CD4-positive, alpha-beta memory T cell (primary cell): ENCODE results near the gene ANKRD11. TPM values are rescaled to one million over a fixed set of nuclear protein-coding genes. Genes with fewer than 3 reads are reported as not detected.
A peak's percentile ranks its signal among the peaks of the same experiment; 100 is the strongest.
"Not testable (repeated sequence)": the region's sequence is repeated elsewhere in the genome, so short reads cannot be mapped to it uniquely, and the experiment has no call there.

Experiments
- CTCF ChIA-PET: fragments of 350-600 bp; sonication (Branson Sonifier 250); formaldehyde crosslinking; loops from one replicate; lab custom pipeline; 2021; ENCODE audit warnings: inconsistent platforms; ENCODE audit not compliant: partially characterized antibody; lab: Charles Lee
- POLR2A ChIA-PET: fragments of 350-600 bp; sonication (Branson Sonifier 250); formaldehyde crosslinking; loops from one replicate; lab custom pipeline; 2021; ENCODE audit not compliant: partially characterized antibody; lab: Charles Lee
- DNase-seq, 5 donors: peaks; one replicate each; pipeline versions ENCODE4 v3.0.0 to v3.0.0-alpha.2; 2020 to 2022; ENCODE audit warnings: mixed read lengths in 1 of 5
- H3K27ac ChIP-seq: one replicate; pipeline ENCODE4 v1.7.0; 2013; ENCODE audit warnings: low read depth, low read length
- H3K27me3 ChIP-seq: 2 replicates; pipeline ENCODE4 v1.7.0; 2013; ENCODE audit warnings: mild to moderate bottlenecking, low read length, moderate library complexity; ENCODE audit not compliant: insufficient read depth
- H3K36me3 ChIP-seq: 2 replicates; pipeline ENCODE4 v1.7.0; 2013; ENCODE audit warnings: mild to moderate bottlenecking, low read length, moderate library complexity; ENCODE audit not compliant: insufficient read depth
- H3K4me1 ChIP-seq: 2 replicates; pipeline ENCODE4 v1.7.0; 2013; ENCODE audit warnings: mild to moderate bottlenecking, low read length, moderate library complexity; ENCODE audit not compliant: insufficient read depth
- H3K4me3 ChIP-seq, 2 donors: one replicate each; pipeline ENCODE4 v1.7.0; 2013; ENCODE audit warnings: low read length in 2 of 2, mild to moderate bottlenecking in 1 of 2
- H3K9me3 ChIP-seq, 2 donors: one replicate each; pipeline ENCODE4 v1.7.0; 2013; ENCODE audit warnings: low read length in 2 of 2, control low read depth in 1 of 2; ENCODE audit not compliant: control insufficient read depth in 1 of 2
- H3K27ac Mint-ChIP-seq, 7 donors: one replicate each; pipeline ENCODE4 v1.8.0; 2020 to 2021; ENCODE audit warnings: mixed read lengths in 7 of 7, mild to moderate bottlenecking in 6 of 7, inconsistent platforms in 3 of 7, moderate library complexity in 3 of 7
- H3K27me3 Mint-ChIP-seq, 2 donors: one replicate each; pipeline ENCODE4 v1.8.0; 2020 to 2021; ENCODE audit warnings: mixed read lengths in 2 of 2
- H3K36me3 Mint-ChIP-seq, 2 donors: one replicate each; pipeline ENCODE4 v1.8.0; 2020 to 2021; ENCODE audit warnings: mixed read lengths in 2 of 2, inconsistent platforms in 1 of 2, mild to moderate bottlenecking in 1 of 2
- H3K4me1 Mint-ChIP-seq, 4 donors: one replicate each; pipeline ENCODE4 v1.8.0; 2020 to 2021; ENCODE audit warnings: mixed read lengths in 4 of 4, mild to moderate bottlenecking in 1 of 4
- H3K4me3 Mint-ChIP-seq, 8 donors: one replicate each; pipeline ENCODE4 v1.8.0; 2020 to 2021; ENCODE audit warnings: mixed read lengths in 8 of 8, mild to moderate bottlenecking in 7 of 8, moderate library complexity in 6 of 8, inconsistent platforms in 3 of 8
- H3K9me3 Mint-ChIP-seq, 8 donors: one replicate each; pipeline ENCODE4 v1.8.0; 2020 to 2021; ENCODE audit warnings: mixed read lengths in 8 of 8, mild to moderate bottlenecking in 5 of 8, inconsistent platforms in 3 of 8, moderate library complexity in 1 of 8
- intact Hi-C: fragments of 100-400 bp; cut with micrococcal nuclease; formaldehyde crosslinking; loops from one replicate; pipeline ENCODE4 v1.15.1; 2023
- polyA plus RNA-seq, 2 donors: library from polyadenylated mRNA; unstranded; fragments of 300-500 nt; fragmentation: Illumina TruSeq; gene quantifications; one replicate each; pipeline ENCODE4 v1.2.3, GENCODE V29; 2021
- total RNA-seq, 2 experiments: library from RNA; stranded (reverse); gene quantifications; one replicate each; pipeline ENCODE4 v1.2.3, GENCODE V29; 2021

The ANKRD11 gene
- total and polyA plus RNA-seq, 4 experiments from 2014 or later, result 3.9 to 246 (median 140) TPM

- no peaks in the 10 kb centered on the region for H3K27me3 ChIP-seq
- no peak for DNase-seq
- H3K4me1 Mint-ChIP-seq, result peaks cover 59 to 78% (median 69%) of the 10 kb centered on the region in 4 donors
- H3K27ac Mint-ChIP-seq, result peak overlapping the region; percentile 70 to 90 (median 76)
- ChIA-PET CTCF (interaction anchor here (0.7 kb wide), 1 partner anchor 32 kb away, joined by 3 read pairs; no protein-coding TSS in a partner anchor), POLR2A (interaction anchor here (0.8 to 1.0 kb wide), 2 partner anchors 15 to 109 kb away, joined by 3 read pairs; no protein-coding TSS in a partner anchor)
- no peaks in the 10 kb centered on the region for H3K9me3 ChIP-seq
- H3K4me3 ChIP-seq, result no peak overlapping the region
- intact Hi-C loops, result no loop called here
- H3K27ac ChIP-seq, result no peak overlapping the region
- H3K9me3 Mint-ChIP-seq, result no peaks in the 10 kb centered on the region
- H3K36me3 Mint-ChIP-seq, result peaks cover 17 to 42% of the 10 kb centered on the region in 2 donors
- H3K27me3 Mint-ChIP-seq, result no peaks in the 10 kb centered on the region
- H3K36me3 ChIP-seq, result peaks cover 11% of the 10 kb centered on the region
- peaks cover 82% of the 10 kb centered on the region for H3K4me1 ChIP-seq
- peak overlapping the region in 6 of 8 donors; percentile 43 to 66 (median 56) for H3K4me3 Mint-ChIP-seq
Measured at GRCh38 chr16:89423681-89424260, 66.6 kb downstream of the ANKRD11 start.

- H3K4me1 Mint-ChIP-seq, result peaks cover 62 to 85% (median 74%) of the 10 kb centered on the region in 4 donors
- POLR2A ChIA-PET, result interaction anchor here (0.5 to 1.2 kb wide), 4 partner anchors 15 to 108 kb away, joined by 3 to 4 read pairs (median 3); no protein-coding TSS in a partner anchor
Measured at GRCh38 chr16:89422905-89423630, 67.3 kb downstream of the ANKRD11 start.

GRCh38 chr16:89422527-89422904 is 67.8 kb downstream of the ANKRD11 start:
- intact Hi-C loops, result no loop called here
- H3K27me3 ChIP-seq, result no peaks in the 10 kb centered on the region
- H3K9me3 ChIP-seq, result no peaks in the 10 kb centered on the region
- Mint-ChIP-seq H3K4me3 (peak overlapping the region in 7 of 8 donors; percentile 43 to 76 (median 58)), H3K36me3 (peaks cover 21 to 51% of the 10 kb centered on the region in 2 donors), H3K9me3 (no peaks in the 10 kb centered on the region), H3K27me3 (no peaks in the 10 kb centered on the region), H3K4me1 (peaks cover 65 to 91% (median 78%) of the 10 kb centered on the region in 4 donors), H3K27ac (peak overlapping the region; percentile 19 to 93 (median 84))
- H3K36me3 ChIP-seq, result peaks cover 20% of the 10 kb centered on the region
- no peak for DNase-seq
- H3K4me3 ChIP-seq, result no peak overlapping the region
- H3K27ac ChIP-seq, result no peak overlapping the region
- POLR2A ChIA-PET, result interaction anchor here (0.5 to 1.2 kb wide), 3 partner anchors 15 to 94 kb away, joined by 3 to 4 read pairs (median 3); no protein-coding TSS in a partner anchor
- peaks cover 91% of the 10 kb centered on the region for H3K4me1 ChIP-seq
- CTCF ChIA-PET, result no interaction called here

More at GRCh38 chr16:89422905-89423630, 67.3 kb downstream of the ANKRD11 start:
- no peak overlapping the region for H3K4me3 ChIP-seq
- intact Hi-C loops, result no loop called here
- no peaks in the 10 kb centered on the region for H3K9me3 ChIP-seq
- CTCF ChIA-PET, result no interaction called here
- Mint-ChIP-seq H3K27me3 (no peaks in the 10 kb centered on the region), H3K27ac (peak overlapping the region; percentile 73 to 93 (median 88)), H3K4me3 (peak overlapping the region in 7 of 8 donors; percentile 43 to 76 (median 58)), H3K36me3 (peaks cover 21 to 47% of the 10 kb centered on the region in 2 donors), H3K9me3 (no peaks in the 10 kb centered on the region)
- peaks cover 87% of the 10 kb centered on the region for H3K4me1 ChIP-seq
- peak in 2 of 5 donors; percentile 22 to 76 for DNase-seq
- no peak overlapping the region for H3K27ac ChIP-seq
- no peaks in the 10 kb centered on the region for H3K27me3 ChIP-seq
- peaks cover 15% of the 10 kb centered on the region for H3K36me3 ChIP-seq

- H3K4me3 Mint-ChIP-seq, H3K9me3 ChIP-seq, H3K9me3 Mint-ChIP-seq, intact Hi-C loops, H3K27me3 ChIP-seq, CTCF ChIA-PET, H3K27ac ChIP-seq, H3K27ac Mint-ChIP-seq, H3K27me3 Mint-ChIP-seq, DNase-seq, H3K4me3 ChIP-seq: not testable (repeated sequence)
- Histone ChIP-seq H3K36me3 (peaks cover 21% of the 10 kb centered on the region), H3K4me1 (peaks cover 91% of the 10 kb centered on the region)
- H3K4me1 Mint-ChIP-seq, result peaks cover 60 to 90% (median 76%) of the 10 kb centered on the region in 4 donors
- POLR2A ChIA-PET, result interaction anchor here (2.0 kb wide), 1 partner anchor 12 kb away, joined by 7 read pairs; no protein-coding TSS in a partner anchor
- H3K36me3 Mint-ChIP-seq, result peaks cover 21 to 51% of the 10 kb centered on the region in 2 donors
Measured at GRCh38 chr16:89421300-89421699, 69.1 kb downstream of the ANKRD11 start.

GRCh38 chr16:89420204-89420603 is 70.2 kb downstream of the ANKRD11 start:
- H3K4me3 ChIP-seq, result no peak overlapping the region
- H3K27ac Mint-ChIP-seq, result peak overlapping the region in 6 of 7 donors; percentile 19 to 88 (median 74)
- peak overlapping the region in 5 of 8 donors; percentile 13 to 54 (median 27) for H3K4me3 Mint-ChIP-seq
- H3K27me3 Mint-ChIP-seq, result no peaks in the 10 kb centered on the region
- no peak overlapping the region for H3K27ac ChIP-seq
- peaks cover 54 to 89% (median 71%) of the 10 kb centered on the region in 4 donors for H3K4me1 Mint-ChIP-seq
- CTCF ChIA-PET, result interaction anchor here (0.9 kb wide), 1 partner anchor 16 kb away, joined by 3 read pairs; no protein-coding TSS in a partner anchor
- no peak for DNase-seq
- no peaks in the 10 kb centered on the region for H3K9me3 Mint-ChIP-seq
- peaks cover 12 to 47% of the 10 kb centered on the region in 2 donors for H3K36me3 Mint-ChIP-seq
- H3K36me3 ChIP-seq, result peaks cover 21% of the 10 kb centered on the region
- no peaks in the 10 kb centered on the region for H3K9me3 ChIP-seq
- H3K4me1 ChIP-seq, result peaks cover 86% of the 10 kb centered on the region
- POLR2A ChIA-PET, result interaction anchor here (0.9 to 2.0 kb wide), 4 partner anchors 9 to 104 kb away, joined by 3 to 7 read pairs (median 4); no protein-coding TSS in a partner anchor
- intact Hi-C loops, result no loop called here
- H3K27me3 ChIP-seq, result no peaks in the 10 kb centered on the region

GRCh38 chr16:89418352-89418751 is 72.0 kb downstream of the ANKRD11 start:
- peaks cover 87% of the 10 kb centered on the region for H3K4me1 ChIP-seq
- POLR2A ChIA-PET, result no interaction called here
- H3K27me3 ChIP-seq, result no peaks in the 10 kb centered on the region
- no peak for DNase-seq
- no peak overlapping the region for H3K4me3 ChIP-seq
- H3K36me3 Mint-ChIP-seq, result peaks cover 7 to 39% of the 10 kb centered on the region in 2 donors
- peaks cover 21% of the 10 kb centered on the region for H3K36me3 ChIP-seq
- no peaks in the 10 kb centered on the region for H3K9me3 Mint-ChIP-seq
- H3K27me3 Mint-ChIP-seq, result no peaks in the 10 kb centered on the region
- H3K27ac ChIP-seq, result no peak overlapping the region
- H3K27ac Mint-ChIP-seq, result peak overlapping the region in 4 of 7 donors; percentile 7 to 70 (median 26)
- H3K9me3 ChIP-seq, result no peaks in the 10 kb centered on the region
- CTCF ChIA-PET, result no interaction called here
- intact Hi-C loops, result no loop called here
- peak overlapping the region in 3 of 8 donors; percentile 2 to 13 (median 2) for H3K4me3 Mint-ChIP-seq
- H3K4me1 Mint-ChIP-seq, result peaks cover 46 to 88% (median 64%) of the 10 kb centered on the region in 4 donors

- DNase-seq, result no peak
- H3K36me3 Mint-ChIP-seq, result peaks cover 7 to 38% of the 10 kb centered on the region in 2 donors
- Histone ChIP-seq H3K27me3 (no peaks in the 10 kb centered on the region), H3K4me1 (peaks cover 87% of the 10 kb centered on the region), H3K4me3 (no peak overlapping the region), H3K27ac (no peak overlapping the region), H3K36me3 (peaks cover 21% of the 10 kb centered on the region), H3K9me3 (no peaks in the 10 kb centered on the region)
- peaks cover 40 to 88% (median 61%) of the 10 kb centered on the region in 4 donors for H3K4me1 Mint-ChIP-seq
- H3K4me3 Mint-ChIP-seq, result peak overlapping the region in 1 of 8 donors; percentile 1
- H3K27ac Mint-ChIP-seq, result peak overlapping the region in 6 of 7 donors; percentile 16 to 94 (median 58)
- ChIA-PET POLR2A (no interaction called here), CTCF (no interaction called here)
- intact Hi-C loops, result no loop called here
- no peaks in the 10 kb centered on the region for H3K9me3 Mint-ChIP-seq
- H3K27me3 Mint-ChIP-seq, result no peaks in the 10 kb centered on the region
Measured at GRCh38 chr16:89417352-89417751, 73.0 kb downstream of the ANKRD11 start.
